ENCODE results near the gene CT45A2.
"Not testable (repeated sequence)": the region's sequence is repeated elsewhere in the genome, so short reads cannot be mapped to it uniquely, and the experiment has no call there.

The CT45A2 gene

GRCh38 chrX:135819912-135820311, at the start of gene CT45A2:
Gene CT45A2, minus strand, starts transcription at chrX:135820012. Its CDS starts 3,747 bp downstream, at chrX:135816265.
- H3K9me3 Mint-ChIP-seq; H3K36me3 Mint-ChIP-seq (ENCODE audit: low read depth); H3K27ac Mint-ChIP-seq; H3K4me3 Mint-ChIP-seq; H3K27me3 Mint-ChIP-seq (ENCODE audit: low read depth); H3K4me1 Mint-ChIP-seq: not testable (repeated sequence)

- not testable (repeated sequence) for H3K9me3 Mint-ChIP-seq; H3K36me3 Mint-ChIP-seq (ENCODE audit: low read depth); H3K27me3 Mint-ChIP-seq (ENCODE audit: low read depth); H3K4me1 Mint-ChIP-seq; H3K4me3 Mint-ChIP-seq; H3K27ac Mint-ChIP-seq
These were observed 34.6 kb upstream of the CT45A2 start, which contains the start of gene CT45A8 for GRCh38 chrX:135854438-135854837. Gene CT45A8, minus strand, starts transcription at chrX:135854538. Its CDS starts 3,755 bp downstream, at chrX:135850783.

GRCh38 chrX:135837180-135837579, 17.4 kb upstream of the CT45A2 start, which contains the start of gene CT45A7:
Gene CT45A7, minus strand, starts transcription at chrX:135837280. Its CDS starts 3,747 bp downstream, at chrX:135833533.
- not testable (repeated sequence) for H3K27me3 Mint-ChIP-seq (ENCODE audit: low read depth); H3K4me3 Mint-ChIP-seq; H3K27ac Mint-ChIP-seq; H3K36me3 Mint-ChIP-seq (ENCODE audit: low read depth); H3K9me3 Mint-ChIP-seq; H3K4me1 Mint-ChIP-seq

GRCh38 chrX:135802687-135803086, 17.1 kb downstream of the CT45A2 start, which contains the start of gene CT45A6:
Gene CT45A6, minus strand, starts transcription at chrX:135802787. Its CDS starts 3,794 bp downstream, at chrX:135798993.
- not testable (repeated sequence) for H3K4me1 Mint-ChIP-seq; H3K27me3 Mint-ChIP-seq (ENCODE audit: low read depth); H3K27ac Mint-ChIP-seq; H3K36me3 Mint-ChIP-seq (ENCODE audit: low read depth); H3K4me3 Mint-ChIP-seq; H3K9me3 Mint-ChIP-seq

- not testable (repeated sequence) for H3K4me1 Mint-ChIP-seq; H3K4me3 Mint-ChIP-seq; H3K27me3 Mint-ChIP-seq (ENCODE audit: low read depth); H3K27ac Mint-ChIP-seq; H3K36me3 Mint-ChIP-seq (ENCODE audit: low read depth); H3K9me3 Mint-ChIP-seq
These were observed 34.4 kb downstream of the CT45A2 start, which contains the start of gene CT45A5 for GRCh38 chrX:135785403-135785802. Gene CT45A5, minus strand, starts transcription at chrX:135785503. Its CDS starts 3,774 bp downstream, at chrX:135781729.

- H3K9me3 Mint-ChIP-seq; H3K4me1 Mint-ChIP-seq; H3K36me3 Mint-ChIP-seq (ENCODE audit: low read depth); H3K4me3 Mint-ChIP-seq; H3K27me3 Mint-ChIP-seq (ENCODE audit: low read depth); H3K27ac Mint-ChIP-seq: not testable (repeated sequence)
These were observed 51.7 kb downstream of the CT45A2 start, which contains the start of gene CT45A3 for GRCh38 chrX:135768091-135768490. Gene CT45A3, minus strand, starts transcription at chrX:135768191. Its CDS starts 3,747 bp downstream, at chrX:135764444.

Data from nephron (organoid).